K562 (cell line): Measurements from ENCODE around the gene GLRX5.

Experiments used
- HIVEP1 ChIP-seq: fragments of 250-450 bp; sonication (Bioruptor Pico); IDR thresholded peaks from 2 replicates; pipeline ENCODE4 v1.4.0; 2020; ENCODE audit warnings: mild to moderate bottlenecking
- POLR2A ChIP-seq: fragments of 450-650 bp; conservative IDR thresholded peaks from 2 replicates; pipeline ENCODE4 v1.6.1; 2016

DNA sequence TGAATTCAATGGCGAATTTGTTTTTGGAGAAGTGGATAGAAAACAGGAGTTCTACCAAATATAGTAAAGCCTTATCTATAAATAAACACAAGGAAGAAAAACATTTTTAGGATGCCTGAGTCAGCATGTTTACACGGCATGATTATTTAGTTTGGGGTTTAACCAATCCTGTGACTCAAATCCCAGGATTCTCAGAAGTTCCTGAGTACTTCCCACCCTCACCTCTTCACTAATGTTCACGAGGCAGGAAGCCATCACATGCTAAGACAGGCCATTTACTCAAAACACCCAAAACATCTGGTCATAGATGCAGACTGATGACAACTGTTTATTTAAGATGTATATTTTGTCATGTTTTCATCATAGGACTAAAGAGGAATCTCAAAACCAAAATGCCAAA is 3.4 kb upstream of the GLRX5 start:
- TF ChIP-seq POLR2A: no peak
- TF ChIP-seq HIVEP1: no peak
